Measurements from ENCODE around the gene SPATA45.

The SPATA45 gene

DNA sequence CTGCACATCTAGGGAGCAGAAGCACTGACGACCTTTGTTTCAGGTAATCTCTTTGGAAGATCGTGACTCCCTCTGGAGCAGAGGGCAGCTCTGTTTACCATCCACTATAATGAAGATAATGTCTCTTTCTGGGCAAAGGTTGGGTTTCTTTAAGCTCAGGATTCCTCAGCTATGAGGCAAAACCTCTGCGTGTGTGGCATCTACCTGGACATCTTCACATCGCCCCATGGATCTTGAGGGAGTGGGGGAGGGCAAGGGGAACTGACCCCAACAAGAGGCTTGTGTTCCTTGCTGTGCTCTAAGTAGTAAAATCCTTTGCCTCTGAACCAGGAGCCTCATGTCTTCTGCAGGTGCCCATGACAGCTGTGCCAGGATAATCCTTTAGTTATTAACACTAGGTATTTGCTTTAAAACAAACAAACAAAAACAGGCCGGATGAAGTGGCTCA lies 19.6 kb downstream of the SPATA45 start:
- DNase-seq = no peak

DNA sequence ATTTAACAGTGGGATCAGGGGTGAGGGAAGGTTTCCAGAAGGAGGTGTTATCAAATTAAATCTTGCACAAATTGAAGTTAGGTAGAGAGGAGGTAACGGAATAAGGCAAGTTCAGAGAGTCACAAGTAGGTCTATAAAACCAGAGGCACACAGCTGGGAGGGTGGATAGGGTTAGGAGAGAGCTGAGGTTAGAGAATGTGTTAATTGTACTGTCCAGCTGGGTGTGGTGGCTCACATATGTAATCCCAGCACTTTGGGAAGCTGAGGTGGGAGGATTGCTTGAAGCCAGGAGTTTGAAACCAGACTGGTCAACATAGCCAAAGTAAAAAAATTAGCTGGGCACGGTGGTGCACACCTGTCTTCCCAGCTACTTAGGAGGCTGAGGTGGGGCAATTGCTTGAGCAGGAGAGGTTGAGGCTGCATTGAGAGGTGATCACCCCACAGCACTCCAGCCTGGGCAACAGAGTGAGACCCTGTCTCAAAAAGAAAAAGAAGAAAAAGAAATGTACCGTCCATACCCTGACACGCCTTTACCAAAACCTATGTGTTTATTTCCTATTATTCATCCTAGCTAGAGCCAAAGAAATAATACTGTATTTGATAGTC lies 20.2 kb downstream of the SPATA45 start:
- DNase-seq = no peak

DNA sequence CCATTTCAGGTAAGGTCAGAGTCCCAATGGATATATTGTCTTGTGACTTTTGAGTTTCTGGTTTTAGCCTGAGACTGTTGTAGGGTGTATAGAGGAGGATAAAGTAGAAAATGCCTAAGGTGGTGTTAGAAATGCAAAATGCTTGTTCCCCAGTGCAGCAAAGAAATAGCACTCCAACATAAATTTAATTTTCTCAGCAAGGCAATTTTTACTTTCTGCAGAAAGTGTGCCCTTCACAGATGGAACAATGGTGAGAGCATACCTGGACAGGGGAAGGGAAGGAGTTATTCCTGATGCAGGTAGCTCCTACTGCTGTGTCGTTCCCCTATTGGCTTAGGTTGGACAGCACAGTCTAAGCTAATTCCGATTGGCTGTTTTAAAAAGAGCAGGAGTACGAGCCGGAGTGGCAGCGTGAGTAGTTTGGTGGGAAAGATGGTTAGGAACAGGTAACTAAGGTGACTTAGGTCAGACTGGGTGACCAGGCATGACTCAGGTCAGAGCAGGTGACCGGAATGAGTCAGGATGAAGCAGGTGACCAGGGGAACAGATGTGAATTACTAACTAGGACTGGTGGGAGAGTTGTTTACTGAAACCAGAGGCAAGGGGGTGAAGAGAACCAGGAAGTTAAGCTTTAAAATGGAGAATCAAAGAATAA lies 21.5 kb downstream of the SPATA45 start:
- DNase-seq = no peak

DNA sequence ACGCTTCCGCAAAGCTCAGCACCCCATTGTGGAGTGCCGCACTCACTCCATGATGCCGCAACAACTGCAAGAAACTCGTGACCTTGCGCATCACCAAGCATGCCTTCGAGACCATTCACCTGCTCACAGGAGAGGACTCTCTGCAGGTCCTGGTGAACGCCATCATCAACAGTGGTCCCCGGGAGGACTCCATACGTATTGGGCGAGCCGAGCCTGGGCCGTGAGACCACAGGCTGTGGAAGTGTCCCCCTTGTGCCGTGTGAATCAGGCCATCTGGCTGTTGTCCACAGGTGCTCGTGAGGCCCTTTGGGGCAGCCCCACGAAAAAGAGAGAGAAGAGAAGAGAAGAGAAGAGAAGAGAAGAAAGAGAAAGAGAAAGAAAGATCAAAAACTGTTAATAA lies 23.2 kb downstream of the SPATA45 start:
- DNase-seq = no peak

DNA sequence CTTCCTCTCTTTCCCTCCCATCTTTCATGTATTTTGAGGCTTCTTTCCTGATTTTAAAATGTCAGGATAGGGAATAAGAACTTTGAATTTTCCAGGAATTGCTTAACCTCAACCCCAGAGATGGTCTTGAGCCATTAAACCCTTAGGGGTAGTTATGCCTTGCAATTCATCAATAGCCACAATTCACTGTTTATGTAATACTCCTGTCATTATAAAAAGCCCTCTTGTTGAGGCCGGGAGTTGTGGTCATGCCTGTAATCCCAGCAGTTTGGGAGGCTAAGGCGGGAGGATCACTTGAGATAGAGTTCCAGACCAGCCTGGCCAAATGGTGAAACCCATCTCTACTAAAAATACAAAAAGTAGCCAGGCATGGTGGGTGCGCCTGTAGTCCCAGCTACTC lies 24.5 kb downstream of the SPATA45 start:
- DNase-seq = no peak

DNA sequence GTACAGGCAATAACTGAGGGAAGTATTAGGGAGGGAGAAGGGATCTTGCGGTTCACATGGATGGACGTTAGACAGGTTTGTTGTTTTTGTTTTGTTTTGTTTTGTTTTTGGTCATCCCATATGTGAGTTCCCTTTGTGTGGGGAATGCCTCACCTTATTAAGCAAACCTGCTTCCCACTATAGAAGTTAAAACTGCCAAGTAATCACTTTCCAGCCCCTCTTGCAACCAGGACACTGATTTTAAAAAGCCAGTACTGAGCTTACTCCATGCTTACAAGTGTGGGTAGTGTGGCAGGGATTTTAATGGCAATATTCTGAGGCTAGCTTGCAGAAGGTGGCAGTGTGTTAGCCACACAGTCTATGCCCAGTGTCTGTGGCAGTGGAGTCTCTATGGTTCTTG lies 26.5 kb downstream of the SPATA45 start:
- no peak for DNase-seq

DNA sequence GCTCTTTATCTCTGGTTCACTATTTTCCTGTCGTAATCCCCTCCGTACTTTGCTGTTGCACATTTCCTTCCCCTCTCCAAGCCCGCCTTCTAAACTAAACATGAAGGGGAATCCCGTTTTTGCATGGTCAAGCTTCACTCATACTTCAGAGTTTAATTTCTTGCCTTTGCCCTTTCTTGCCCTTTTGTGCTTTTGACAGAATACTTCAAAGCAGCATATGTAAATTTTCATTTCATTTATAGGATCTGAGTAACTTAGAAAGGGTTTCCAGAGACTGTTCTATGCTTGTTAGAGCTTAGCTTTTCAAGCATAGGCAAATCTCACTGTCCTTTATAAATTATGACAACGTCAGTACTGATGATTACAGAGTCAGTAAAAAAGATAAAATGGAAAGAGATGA lies 27.7 kb downstream of the SPATA45 start:
- no peak for DNase-seq

DNA sequence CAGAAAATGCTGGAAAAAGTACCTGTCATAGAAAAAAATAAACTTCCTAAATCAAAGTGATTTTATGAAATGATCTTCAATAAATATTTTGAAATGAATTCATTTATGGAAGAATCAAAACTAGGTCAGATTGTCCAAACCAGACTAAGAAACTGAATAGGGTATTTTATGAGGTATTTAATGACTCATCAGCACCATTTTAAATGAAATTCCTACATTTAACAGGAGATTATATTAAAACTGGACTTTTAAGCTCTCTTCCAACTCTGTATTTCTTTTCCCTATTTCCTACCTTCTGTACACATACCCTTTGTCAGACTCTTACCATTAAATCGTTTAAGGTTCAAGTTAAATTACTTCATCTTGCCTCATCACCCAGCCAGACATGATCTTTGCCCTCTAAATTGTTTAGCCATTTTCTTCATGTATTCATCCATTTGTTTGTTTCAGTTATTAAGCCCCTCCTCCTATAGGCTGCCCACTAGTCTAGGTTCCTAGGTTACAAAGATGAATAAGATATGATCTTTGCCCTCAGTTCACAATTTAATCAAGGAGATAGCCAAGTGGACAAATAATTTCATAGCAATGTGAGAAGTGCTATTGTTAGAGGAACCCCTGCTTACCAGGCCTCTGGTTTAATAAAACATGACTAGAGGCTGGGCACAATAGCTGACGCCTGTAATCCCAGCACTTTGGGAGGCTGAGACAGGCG lies 30.7 kb downstream of the SPATA45 start:
- DNase-seq = no peak

DNA sequence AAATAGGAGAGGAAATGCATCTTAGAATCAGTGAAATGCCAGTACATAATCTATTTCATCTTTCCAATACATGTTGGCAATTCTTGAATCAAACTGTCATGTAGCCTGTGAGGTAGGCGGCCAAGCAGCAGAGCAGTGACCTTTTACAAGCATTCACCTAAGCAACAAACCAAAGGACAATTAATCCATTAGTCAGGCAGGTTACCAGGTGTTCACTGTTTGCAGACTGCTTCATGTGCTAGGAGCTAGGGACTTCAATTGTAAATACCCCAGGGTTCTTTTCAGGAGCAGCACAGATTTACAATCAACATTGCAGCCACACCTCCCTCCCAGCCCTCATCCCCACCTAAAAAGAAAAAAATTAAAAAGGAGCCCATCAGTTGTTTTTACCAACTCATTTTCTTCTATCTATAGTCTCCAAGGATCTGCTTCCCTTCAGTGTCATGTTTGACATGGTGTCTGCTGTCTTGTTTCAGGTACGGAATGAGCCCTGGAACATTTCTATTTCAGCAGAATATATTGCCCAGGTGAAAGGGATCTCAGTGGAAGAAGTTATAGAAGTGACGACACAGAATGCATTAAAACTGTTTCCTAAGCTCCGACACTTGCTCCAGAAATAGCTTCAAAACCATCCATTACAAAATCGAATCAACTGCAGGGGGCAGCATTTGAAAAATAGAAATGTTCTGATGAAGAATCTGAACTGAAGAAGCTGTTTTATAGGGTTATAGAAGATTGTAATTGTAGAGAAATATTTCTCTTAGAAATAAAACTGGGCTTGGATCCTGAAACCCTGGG lies 32.7 kb downstream of the SPATA45 start:
- no peak for DNase-seq

DNA sequence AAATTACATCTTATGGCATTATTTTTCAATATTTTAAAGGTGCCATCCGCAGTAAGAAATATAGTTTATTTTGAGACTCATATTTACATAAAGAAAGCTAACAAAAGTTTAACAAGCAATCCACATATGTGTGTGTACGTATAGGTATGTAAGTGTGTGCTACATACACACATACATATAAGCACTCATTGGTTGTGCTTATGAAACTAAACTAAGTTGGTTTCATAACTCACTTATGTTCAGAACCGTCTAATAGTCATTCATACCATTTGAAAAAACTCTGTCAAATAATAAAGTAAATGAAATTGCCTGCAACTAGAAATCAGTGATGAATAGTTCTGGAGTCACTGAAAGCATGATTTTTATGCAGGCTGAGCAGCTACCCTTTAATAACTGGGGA lies 41.7 kb downstream of the SPATA45 start:
- no peak for DNase-seq

DNA sequence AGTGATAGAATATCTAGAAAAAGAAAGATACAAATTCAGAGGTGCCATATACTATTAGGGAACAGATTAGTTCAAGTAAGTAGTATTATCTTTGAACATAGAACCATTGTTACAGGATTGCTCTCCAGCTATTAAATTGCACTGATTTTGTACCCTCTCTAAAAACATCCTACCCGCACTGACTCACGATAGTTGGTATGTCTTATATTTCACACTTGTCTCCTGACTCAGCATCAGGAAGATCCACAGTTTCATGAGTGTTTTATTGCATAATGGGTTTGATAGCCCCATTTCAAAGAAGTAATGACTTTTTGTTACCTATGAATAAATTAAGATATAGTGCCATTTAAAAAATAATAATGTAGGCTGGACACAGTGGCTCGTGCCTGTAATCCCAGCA lies 49.8 kb downstream of the SPATA45 start:
- no peak for DNase-seq

DNA sequence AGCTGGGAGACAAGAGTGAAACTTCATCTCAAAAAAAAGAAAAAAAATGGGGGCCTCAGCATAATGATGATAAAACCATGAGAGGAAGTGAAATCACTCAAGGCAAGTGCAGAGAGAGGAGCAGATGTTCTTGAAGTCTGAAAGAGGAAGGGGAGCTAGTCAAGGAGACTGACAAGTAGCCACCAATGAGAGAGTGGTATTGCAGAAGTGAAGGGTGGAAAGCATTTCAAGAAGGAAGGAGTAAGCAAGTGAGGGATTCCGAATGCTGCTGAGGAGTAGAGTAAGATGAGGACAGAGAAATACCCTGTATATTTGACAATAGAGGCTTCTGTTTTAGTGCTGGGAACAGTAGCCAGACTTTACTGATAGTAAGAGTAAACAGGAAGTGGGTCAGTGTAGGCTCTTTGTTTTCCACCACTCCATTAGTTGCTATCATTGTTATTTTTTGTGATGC lies 52.9 kb downstream of the SPATA45 start:
- DNase-seq = no peak

DNA sequence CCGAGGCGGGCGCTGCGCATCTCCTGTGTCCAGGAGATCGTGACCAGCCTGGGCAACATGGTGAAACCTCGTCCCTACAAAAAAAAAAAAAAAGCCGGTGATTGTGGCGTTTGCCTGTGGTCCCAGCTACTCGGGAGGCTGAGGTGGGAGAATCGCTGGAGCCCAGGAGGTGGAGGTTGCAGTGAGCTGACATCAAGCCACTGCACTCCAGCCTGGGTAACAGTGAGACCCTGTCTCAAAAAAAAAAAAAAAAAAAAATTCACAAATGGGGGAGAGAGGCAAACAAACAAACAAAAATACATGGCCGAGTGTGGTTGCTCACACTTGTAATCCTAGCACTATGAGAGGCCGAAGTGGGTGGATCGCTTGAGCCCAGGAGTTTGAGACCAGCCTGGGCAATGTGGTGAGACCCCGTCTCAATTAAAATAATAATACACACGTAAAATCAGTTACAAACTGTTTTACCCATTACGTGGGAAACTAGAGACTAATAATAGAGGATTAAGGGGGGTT lies 55.0 kb downstream of the SPATA45 start:
- no peak for DNase-seq

DNA sequence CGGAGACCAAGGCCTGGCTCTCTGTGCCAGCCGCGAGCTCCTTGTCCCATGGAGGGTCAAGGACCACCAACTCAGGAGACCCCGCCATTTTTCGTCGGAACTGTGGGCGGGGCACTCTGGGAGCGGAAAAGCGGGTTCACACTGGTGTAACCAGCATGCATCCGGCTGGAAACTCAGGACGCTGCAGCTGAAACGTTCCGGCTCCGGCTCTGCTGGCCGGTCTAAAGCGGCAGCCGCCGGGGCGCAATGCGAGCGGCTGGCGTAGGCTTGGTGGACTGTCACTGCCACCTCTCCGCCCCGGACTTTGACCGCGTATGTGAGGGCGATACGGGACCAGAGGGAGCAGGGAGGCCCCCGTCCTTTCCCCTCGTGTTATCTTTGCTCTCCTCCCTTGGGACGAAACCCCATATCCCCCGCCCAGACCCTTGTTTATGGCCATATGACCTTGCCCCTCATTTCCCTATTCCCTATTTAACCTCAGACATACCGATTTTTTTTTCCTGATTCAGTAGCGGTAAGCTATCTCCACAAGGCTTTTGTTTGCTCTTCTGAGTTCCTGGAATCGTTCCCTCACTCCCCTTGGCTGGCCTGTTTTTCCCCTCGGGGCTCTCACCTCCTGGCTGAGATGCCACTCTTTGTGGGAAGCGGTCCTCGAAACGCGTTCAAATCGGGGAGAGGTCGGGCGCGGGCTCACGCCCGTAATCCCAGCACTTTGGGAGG lies 55.6 kb downstream of the SPATA45 start, which contains the start of the genes NSL1 and TATDN3:
Gene NSL1 (minus strand): TSS at position 102 of the 720 bp plus-strand sequence. CDS start 14 bp downstream, at position 88.
Gene TATDN3 (plus strand): TSS at position 219 of the 720 bp plus-strand sequence. CDS start 28 bp downstream, at position 247.
- DNase-seq = peak; percentile 97

DNA sequence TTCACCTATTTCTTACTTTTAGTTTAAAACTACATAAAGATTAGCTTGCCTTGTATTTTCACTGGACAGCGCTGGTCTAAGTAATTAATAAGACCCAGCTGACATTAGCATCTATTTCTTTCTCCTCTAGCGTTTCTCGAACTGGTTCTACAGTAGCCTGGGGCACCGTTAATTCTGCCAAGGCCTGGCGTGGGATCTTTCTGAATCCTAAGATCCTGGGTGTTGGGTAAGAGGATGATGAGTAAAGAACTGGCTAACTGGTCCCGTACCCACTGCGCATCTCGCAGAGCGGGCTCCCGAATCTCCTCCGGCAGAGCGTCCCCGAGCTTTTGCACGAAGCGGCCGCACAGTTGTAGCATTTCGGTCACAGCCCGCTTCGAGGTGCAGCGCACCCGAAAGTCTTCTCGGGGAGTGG lies 56.2 kb downstream of the SPATA45 start:
- DNase-seq = no peak

DNA sequence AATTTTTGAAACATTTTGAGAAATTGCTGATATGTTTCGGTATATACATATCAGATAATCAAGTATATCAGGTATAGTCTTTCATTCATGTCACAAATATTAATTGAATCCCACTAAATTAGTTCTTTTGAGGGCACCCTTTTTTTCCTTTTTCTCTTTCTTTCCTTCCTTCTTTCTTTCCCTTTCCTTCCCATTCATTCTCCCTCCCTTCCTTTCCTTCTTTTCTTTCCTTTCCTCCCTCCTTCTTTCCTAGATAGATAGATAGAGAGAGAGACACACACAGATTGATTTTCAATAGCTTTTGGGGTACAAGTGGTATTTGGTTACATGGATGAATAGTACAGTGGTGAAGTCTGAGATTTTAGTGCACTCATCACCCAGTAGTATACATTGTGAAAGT lies 61.6 kb downstream of the SPATA45 start:
- DNase-seq = no peak

DNA sequence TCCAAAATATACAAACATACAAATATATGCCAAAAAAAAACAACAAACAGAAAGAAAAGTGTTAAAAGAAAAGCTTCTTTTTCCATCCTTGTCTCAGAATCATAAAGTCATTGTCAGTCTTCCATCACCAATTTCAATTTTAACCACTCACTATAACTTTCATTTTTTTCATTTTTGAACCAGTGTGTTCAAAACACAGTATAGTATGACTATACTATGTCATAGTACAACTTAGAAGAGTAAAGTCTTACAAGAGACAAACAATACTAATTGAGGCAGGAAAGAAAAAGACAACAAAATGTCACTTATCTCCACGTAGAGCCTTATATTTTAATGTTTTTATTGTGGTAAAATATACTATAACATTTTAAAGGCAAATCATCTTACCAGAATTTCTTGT lies 63.5 kb downstream of the SPATA45 start:
- no peak for DNase-seq

DNA sequence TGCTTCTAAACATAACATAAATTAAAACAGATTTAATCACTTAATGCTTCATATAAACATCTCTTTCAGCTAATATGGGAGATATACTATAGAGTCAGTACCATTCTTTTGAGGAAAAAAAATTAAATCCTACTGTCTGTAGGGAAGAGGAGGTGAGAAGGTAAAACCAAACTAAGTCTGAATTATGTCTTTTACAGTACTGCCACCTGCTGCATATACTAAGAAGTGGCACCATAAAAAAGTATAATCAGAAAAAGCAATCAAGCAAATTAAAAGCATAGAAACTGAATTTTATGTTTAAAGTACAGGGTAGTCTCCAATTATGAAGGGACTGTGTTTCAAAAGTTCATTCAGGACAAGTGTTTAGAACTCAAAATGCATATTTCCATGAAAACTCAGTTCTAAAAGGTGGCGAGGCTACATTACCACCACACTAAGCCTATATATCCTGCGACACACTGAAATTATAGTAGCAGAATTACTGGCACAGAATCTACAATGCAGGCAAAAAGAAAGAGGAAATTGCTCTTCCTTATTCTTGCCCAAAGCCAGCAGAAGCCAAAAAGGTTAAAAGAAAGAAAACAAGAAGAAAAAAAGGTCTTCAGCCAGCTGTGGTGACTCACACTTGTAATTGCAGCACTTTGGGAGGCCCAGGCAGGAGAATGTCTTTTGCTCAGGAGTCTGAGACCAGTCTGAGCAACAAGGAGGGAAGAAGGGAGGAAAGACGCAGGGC lies 64.9 kb downstream of the SPATA45 start:
- DNase-seq = no peak

DNA sequence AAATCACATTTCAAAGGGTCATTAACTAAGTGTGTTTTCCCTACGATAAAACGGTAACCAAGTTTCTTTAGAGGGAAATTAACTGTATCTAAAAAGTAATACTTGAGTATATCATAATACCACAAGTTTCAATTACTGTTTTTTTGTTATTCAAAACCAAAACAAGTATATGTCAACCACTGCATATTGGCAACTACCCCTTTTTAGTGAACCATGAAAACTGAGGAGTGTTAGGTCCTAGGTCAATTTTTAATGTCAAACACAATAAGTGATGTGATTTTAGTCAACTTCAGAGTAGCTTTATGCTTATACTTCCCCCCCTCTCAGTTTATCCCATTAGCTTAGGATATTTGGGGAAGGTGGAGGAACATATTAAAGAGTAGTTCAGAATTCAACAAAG lies 66.2 kb downstream of the SPATA45 start:
- no peak for DNase-seq

DNA sequence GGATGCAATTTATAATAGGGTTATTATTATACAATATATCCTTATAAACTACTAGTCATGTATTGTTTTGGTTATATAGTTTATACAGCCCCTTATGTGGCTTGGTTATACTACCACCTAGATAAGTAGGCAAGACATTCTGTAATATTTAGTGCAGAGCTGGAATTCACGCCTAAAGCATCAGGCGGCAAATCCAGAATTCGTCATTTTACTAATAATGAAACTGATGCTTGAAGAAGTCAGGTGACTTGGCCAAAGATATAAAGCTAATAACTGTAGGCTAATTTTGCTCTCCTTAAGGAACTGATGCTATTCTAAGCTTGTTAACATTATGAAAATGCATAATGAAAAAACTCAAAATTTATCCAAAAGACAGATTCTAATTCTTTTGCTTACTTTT lies 66.7 kb downstream of the SPATA45 start:
- no peak for DNase-seq

Data from activated naive CD4-positive, alpha-beta T cell treated with Interleukin-2 at 50 U/mL for 16 hours (primary cell).